Fibroblast of skin of left quadriceps (primary cell): ENCODE results near the gene CXXC5.

Experiments
- DNase-seq, 2 experiments: peaks; one replicate each; pipeline ENCODE4 v3.0.0-alpha.2; 2013; ENCODE audit warnings: low read depth in 2 of 2

The CXXC5 gene

DNA sequence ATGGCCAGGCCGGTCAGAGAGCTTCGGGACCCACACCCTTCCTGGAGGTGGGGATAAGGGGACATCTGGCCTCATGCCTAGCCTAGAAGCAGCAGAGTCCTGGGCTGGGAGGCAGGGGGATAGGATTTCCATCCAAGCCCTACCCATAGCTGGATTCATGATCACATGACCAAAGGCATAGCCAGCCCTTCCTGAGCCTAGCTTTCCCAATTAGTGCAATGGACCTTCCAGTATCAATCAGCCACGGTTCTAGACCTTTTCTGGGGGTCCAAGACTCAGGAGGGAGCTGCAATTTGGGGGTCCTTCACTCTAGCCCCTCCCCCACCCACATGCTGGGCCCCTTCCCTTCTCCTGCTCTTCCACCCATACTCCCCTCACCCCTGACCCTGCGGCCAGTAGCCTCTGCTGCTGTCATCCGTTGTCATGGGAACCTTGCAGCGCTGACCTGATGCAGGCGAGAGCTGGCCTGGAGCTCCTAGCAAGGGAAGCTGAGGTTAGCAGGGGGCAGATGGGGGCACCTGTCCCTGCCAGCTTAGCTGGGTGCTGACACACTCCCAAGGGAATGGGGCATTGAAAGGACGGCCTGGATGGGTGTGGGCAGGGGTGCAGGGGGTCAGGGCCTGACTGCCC lies 44.6 kb downstream of the CXXC5 start:
- DNase-seq: no peak

GRCh38 chr5:139693676-139694364 lies 45.7 kb downstream of the CXXC5 start:
- no peak for DNase-seq

GRCh38 chr5:139694556-139695177 lies 46.5 kb downstream of the CXXC5 start:
- no peak for DNase-seq

DNA sequence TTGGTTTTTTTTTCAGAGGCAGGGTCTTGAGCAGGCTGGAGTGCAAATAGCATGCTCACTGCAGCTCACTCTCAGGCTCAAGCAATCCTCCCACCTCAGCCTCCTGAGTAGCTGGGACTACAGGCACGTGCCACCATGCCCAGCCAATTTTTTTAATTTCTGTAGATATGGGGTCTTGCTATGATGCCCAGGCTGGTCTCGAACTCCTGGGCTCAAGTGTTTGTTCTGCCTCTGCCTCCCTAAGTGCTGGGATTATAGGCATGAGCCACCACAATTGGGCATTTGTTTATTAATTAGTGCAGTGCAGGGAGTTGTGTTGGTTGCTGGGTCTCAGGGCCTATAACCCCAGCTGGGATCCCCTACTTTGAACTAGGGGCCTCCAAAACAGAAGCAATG lies 47.0 kb downstream of the CXXC5 start:
- DNase-seq: no peak

DNA sequence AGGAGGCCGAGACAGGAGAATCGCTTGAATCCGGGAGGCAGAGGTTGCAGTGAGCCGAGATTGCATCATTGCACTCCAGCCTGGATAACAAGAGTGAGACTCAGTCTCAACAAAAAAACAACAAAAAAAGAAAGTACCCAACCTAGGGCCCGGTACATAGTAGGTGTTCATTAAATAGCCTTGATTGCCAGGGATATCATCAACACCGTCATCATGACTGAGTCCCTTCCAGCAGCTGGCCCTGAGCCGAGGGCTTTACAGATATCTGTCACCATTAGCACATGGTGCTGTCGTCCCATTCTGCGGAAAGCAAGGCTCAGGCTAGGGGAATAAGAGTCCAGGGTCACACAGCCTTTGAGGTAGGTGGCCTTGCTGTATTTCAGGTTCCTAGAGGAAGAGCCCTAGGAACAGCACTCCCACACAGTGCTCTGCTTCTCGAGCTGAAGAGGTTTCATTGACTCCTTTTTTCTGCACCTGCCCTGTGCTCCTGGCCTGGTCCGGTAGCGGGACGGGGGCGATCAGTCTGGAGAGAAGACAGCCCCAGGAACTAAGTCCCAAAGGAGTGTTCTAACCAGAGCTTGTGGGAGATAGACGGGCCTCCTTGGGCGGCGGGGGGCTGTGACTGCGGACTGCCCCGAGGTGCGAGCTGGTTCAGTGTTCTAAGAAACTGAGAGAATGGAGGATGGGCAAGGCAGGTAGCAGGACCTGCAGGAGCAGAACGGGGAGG lies 48.2 kb downstream of the CXXC5 start:
- no peak for DNase-seq

- peak; percentile 85 to 87 for DNase-seq
These were observed 48.9 kb downstream of the CXXC5 start for GRCh38 chr5:139696894-139697658.

GRCh38 chr5:139698490-139699146 lies 50.5 kb downstream of the CXXC5 start:
- DNase-seq: peak; percentile 86 to 87

DNA sequence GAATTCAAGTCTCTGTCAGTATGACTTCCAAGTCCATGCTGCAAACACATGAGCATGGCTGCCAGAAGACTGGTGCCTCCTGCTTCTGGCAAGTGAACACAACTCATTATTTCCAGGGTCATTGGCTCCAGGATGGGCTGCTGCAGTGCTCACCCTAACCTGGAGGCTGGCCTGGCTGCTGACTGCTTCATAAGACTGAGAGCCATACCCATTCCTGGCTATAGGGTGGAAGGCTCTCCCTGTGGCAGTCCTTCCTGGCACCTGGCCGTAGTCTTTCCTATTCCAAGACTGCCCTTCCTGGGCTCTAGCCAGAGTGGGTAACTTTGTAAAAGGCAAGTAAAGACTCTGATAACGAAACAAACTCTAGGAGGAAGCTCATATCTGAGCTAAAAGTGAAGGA lies 51.2 kb downstream of the CXXC5 start:
- no peak for DNase-seq

DNA sequence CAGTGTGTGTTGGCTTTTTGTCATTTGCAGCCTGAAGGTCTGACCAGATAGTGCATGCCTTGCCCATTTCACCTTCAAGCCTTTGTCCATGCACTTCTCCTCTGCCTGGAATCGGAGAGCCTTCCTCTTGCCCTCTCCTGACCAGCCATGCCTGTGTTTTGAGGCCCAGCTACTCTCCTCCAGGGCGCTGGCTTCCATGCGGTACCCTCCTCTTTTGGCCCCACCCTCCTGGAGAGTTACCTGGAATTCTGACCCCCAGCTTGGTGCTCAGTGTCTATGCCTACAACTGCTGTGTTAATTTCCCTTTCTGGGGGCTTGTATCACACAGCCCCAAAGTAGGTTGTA lies 52.5 kb downstream of the CXXC5 start:
- DNase-seq: no peak

DNA sequence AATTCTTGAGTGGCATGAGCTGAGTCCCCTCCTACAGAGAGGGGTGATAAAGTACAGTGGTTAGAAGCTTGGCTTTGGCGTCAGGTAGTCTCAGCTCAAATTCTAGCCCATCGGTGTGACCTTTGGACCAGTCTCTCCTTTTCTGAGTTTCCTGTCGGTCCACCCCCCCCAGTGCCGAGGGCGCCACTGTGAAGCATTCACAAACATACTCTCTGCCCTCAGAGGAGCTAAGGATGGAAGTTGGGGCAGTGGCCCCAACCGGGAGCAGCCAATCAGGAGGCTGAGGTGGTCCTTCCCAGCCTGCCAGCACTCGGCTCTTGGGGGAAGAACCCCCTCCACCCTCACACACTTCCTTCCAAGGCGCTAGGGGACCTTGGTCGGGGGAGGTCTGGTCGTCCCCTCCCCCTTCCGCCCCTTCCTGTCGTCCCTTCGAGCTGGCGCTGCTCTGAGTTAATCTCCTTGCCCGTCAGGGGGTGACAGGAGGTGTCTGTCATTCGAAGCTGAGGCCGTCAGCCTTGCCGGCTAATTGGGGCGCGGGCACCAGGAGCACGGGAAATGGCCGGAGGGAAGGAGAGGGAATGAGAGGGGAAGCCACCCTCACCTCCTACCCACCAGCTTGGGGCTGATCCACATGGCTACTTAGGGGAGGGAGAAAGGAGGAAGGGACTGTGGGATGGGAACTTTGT lies 53.0 kb downstream of the CXXC5 start:
- DNase-seq: no peak

- DNase-seq: no peak
These were observed 54.4 kb downstream of the CXXC5 start for GRCh38 chr5:139702548-139702947.

- no peak for DNase-seq
These were observed 56.6 kb downstream of the CXXC5 start for GRCh38 chr5:139704748-139705147.

DNA sequence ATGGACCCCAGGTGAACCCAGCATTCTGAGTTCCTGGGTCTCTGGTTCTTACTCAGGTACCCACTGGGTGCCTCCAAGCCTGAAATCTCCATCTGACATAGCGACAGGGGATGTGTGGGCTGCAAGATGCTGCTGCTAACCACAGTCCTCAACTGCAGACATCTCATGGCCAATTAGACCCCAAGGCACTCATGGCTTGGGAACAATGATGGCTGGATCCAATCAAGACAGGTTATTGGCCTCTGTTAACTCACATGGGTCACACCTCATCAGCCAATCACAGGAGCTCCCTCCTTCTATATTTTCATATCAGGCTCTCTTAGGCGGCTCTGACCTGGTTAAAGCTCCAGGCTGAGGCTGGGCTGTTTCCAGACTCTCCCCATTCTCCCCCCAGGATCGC lies 57.0 kb downstream of the CXXC5 start:
- no peak for DNase-seq

- DNase-seq: no peak
These were observed 57.8 kb downstream of the CXXC5 start for GRCh38 chr5:139705655-139706587.

DNA sequence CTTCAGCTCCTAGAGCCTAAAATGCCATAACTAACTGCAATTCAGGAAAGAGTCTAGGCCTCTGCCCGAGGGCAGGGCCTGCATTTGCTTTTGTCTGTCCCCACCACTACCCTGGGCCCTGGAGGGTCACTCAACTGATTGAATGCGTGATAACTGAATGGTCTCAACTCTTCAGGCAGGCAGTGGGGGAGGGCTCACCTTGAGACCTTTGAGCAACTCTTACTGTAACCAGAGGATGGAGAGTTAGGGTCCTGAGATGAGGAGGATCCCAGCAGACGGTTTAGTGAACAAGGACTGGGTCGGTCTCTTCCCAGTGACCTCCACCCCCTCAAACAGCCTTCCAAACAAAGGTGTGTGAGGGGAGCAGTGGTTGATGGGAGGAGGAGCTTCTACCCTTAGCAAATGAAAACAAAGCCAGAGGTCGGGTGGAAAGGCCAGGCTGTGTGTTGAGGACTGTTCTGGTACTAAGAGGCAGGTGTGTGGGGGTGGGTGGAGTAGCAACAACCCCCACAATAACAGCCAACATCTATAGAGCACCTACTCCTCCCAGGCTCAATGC lies 59.4 kb downstream of the CXXC5 start:
- DNase-seq: no peak

GRCh38 chr5:139708434-139708861 lies 60.3 kb downstream of the CXXC5 start:
- no peak for DNase-seq

DNA sequence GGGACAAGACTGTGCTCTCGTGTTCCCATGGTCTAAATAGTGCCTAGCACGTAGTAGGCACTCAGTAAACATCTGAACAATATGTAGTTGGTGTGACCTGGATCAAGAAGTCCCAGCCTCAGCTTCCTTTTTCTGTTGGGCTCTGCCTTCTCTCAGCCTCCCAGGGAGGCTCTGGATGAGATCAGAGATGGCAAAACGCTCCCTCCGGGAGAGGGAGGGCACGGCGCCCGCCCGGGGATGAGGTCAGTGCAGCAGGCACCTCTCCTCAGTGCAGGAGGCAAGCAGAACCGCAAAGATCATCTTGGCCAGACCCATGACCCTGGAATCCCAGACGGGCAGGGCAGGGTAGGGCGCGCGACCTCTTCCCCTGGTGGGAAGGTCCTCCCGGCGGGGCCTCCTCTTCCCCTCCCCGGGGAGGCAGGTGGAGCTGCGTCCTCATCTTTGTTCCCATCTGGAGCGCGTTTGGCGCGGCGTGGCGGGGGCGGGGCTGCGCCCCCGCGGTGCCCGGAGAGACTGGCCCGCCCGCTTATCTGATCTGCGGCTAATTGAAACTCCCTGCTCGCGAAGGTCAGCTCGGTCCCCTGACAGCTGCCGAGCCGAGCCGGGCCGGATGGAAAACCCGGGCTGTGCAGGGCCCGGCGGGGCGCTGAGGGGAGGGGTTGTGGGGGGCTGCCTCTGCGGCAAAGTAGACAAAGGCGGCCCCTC lies 60.9 kb downstream of the CXXC5 start:
- no peak for DNase-seq

DNA sequence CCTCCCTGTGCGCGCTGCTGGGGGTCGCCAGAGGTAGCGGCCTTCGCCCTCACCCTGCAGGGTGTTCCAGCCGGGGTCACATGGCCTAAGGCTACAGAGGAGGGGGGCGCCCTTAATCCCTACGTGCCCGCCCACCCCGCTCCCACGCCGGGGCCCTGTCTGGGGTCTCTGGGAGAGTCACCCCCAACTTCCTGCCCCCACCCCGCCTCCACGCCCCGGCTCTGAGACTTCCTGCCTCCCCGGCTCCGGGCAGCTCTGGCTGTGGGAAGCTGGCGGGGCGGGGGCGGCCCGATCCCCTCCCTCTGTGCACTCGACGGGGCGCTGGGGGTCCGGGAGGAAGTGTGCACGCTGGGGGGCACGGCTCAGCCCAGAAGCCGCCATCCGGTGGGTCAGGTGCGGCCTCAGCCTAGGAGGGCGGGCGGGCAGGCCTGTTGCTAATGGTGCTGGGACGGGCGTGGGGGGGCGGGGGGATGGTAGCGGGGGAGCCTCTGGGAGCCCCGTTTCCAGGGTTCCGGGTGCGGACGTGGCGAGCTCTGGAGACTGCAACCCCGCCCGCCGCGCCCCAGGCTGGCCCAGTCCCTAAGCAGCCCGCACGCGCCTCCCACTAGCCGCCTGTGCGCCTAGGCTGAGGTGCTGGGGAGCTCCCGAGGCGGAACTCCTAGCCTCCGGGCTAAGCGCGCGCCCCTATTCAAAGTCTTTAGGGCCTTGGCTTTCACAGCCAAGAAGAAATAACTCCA lies 61.6 kb downstream of the CXXC5 start:
- DNase-seq: no peak
